NCI-H1092 (cell line): ENCODE measurements around the gene TBC1D19.

Experiments
- DNase-seq: peaks from one replicate; lab custom pipeline; 2025; lab: John Stamatoyannopoulos, UW

The TBC1D19 gene

GRCh38 chr4:26731351-26732035, 147.6 kb downstream of the TBC1D19 start:
- no peak for DNase-seq

GRCh38 chr4:26732356-26732755, 148.5 kb downstream of the TBC1D19 start:
- no peak for DNase-seq

- no peak for DNase-seq
Measured at GRCh38 chr4:26736621-26737020, 152.7 kb downstream of the TBC1D19 start.

GRCh38 chr4:26737385-26737784, 153.5 kb downstream of the TBC1D19 start:
- no peak for DNase-seq

GRCh38 chr4:26741491-26741871, 157.6 kb downstream of the TBC1D19 start:
- no peak for DNase-seq

GRCh38 chr4:26746802-26747213, 162.9 kb downstream of the TBC1D19 start:
- DNase-seq: no peak

GRCh38 chr4:26748811-26749210, 164.9 kb downstream of the TBC1D19 start:
- no peak for DNase-seq

- no peak for DNase-seq
Measured at GRCh38 chr4:26749867-26750266, 166.0 kb downstream of the TBC1D19 start.

GRCh38 chr4:26751004-26751403, 167.1 kb downstream of the TBC1D19 start:
- DNase-seq: no peak

- no peak for DNase-seq
Measured at GRCh38 chr4:26751838-26752237, 168.0 kb downstream of the TBC1D19 start.

GRCh38 chr4:26753187-26753586, 169.3 kb downstream of the TBC1D19 start:
- no peak for DNase-seq

GRCh38 chr4:26753617-26754016, 169.7 kb downstream of the TBC1D19 start:
- DNase-seq: no peak

GRCh38 chr4:26757751-26758150, 173.9 kb downstream of the TBC1D19 start:
- DNase-seq: no peak

GRCh38 chr4:26758899-26759298, 175.0 kb downstream of the TBC1D19 start:
- no peak for DNase-seq

GRCh38 chr4:26762650-26763049, 178.8 kb downstream of the TBC1D19 start:
- DNase-seq: no peak

- no peak for DNase-seq
Measured at GRCh38 chr4:26763063-26763462, 179.2 kb downstream of the TBC1D19 start.

GRCh38 chr4:26763648-26764047, 179.8 kb downstream of the TBC1D19 start:
- no peak for DNase-seq

GRCh38 chr4:26764231-26764630, 180.3 kb downstream of the TBC1D19 start:
- no peak for DNase-seq

- no peak for DNase-seq
Measured at GRCh38 chr4:26765515-26765914, 181.6 kb downstream of the TBC1D19 start.

- DNase-seq: no peak
Measured at GRCh38 chr4:26766141-26766540, 182.3 kb downstream of the TBC1D19 start.

GRCh38 chr4:26772096-26772873, 188.4 kb downstream of the TBC1D19 start:
- DNase-seq: peak; percentile 15

- DNase-seq: no peak
Measured at GRCh38 chr4:26779224-26779623, 195.3 kb downstream of the TBC1D19 start.

- DNase-seq: no peak
Measured at GRCh38 chr4:26779674-26780073, 195.8 kb downstream of the TBC1D19 start.

GRCh38 chr4:26780539-26780938, 196.7 kb downstream of the TBC1D19 start:
- no peak for DNase-seq
